GM12892 (cell line): ENCODE measurements around the gene KANSL1L. TPM values are rescaled to one million over a fixed set of nuclear protein-coding genes. Genes with fewer than 3 reads are reported as not detected.

Experiments used
- DNase-seq: peaks from one replicate; pipeline ENCODE4 v3.0.0; 2011; ENCODE audit not compliant: insufficient read length
- FAIRE-seq: peaks from 2 replicates; lab custom pipeline; 2011; peaks lifted over from hg19 to GRCh38; lab: Jason Lieb, UNC
- POLR2A ChIP-seq: IDR thresholded peaks from 2 replicates; pipeline ENCODE4 v1.6.1; 2011; ENCODE audit warnings: low read depth, low read length, control low read depth
- POLR2AphosphoS5 ChIP-seq: IDR thresholded peaks from 2 replicates; pipeline ENCODE4 v1.6.1; 2011; ENCODE audit warnings: low read depth, low read length, control low read depth
- TAF1 ChIP-seq: IDR thresholded peaks from 2 replicates; pipeline ENCODE4 v1.6.1; 2011; ENCODE audit warnings: low read depth, mild to moderate bottlenecking, control low read depth, low read length, borderline replicate concordance
- polyA plus RNA-seq: library from polyadenylated mRNA; unstranded; fragments of >200 nt; gene quantifications from one replicate; pipeline ENCODE4 v1.2.1, GENCODE V29; 2012; ENCODE audit warnings: missing spikeins, inconsistent platforms; ENCODE audit not compliant: missing spikeins

KANSL1L gene
- polyA plus RNA-seq, result 5.4 TPM

GRCh38 chr2:210171309-210172218 is at the start of gene KANSL1L:
Gene KANSL1L (minus strand): TSS chr2:210171409. CDS start chr2:210154582, 16,827 bp downstream.
- DNase-seq (peak; percentile 76), FAIRE-seq (peak; percentile 100)
- TF ChIP-seq POLR2A (no peak; the same call in 1 of the 2 replicates), TAF1 (no peak), POLR2AphosphoS5 (no peak)

- DNase-seq (no peak), FAIRE-seq (no peak)
- no peak for TF ChIP-seq TAF1
- TF ChIP-seq POLR2AphosphoS5, result no peak
- TF ChIP-seq POLR2A, result no peak
These were observed 43.9 kb upstream of the KANSL1L start for GRCh38 chr2:210215120-210215519.

GRCh38 chr2:210210185-210210584 is 39.0 kb upstream of the KANSL1L start:
- no peak for TF ChIP-seq TAF1
- TF ChIP-seq POLR2A, result no peak
- TF ChIP-seq POLR2AphosphoS5, result no peak
- FAIRE-seq, result no peak
- no peak for DNase-seq

- FAIRE-seq, result no peak
- TF ChIP-seq TAF1 (no peak), POLR2AphosphoS5 (no peak), POLR2A (no peak)
These were observed 36.7 kb upstream of the KANSL1L start for GRCh38 chr2:210207929-210208328.

GRCh38 chr2:210203558-210203957 is 32.3 kb upstream of the KANSL1L start:
- FAIRE-seq, result no peak
- DNase-seq, result no peak
- TF ChIP-seq POLR2AphosphoS5 (no peak), POLR2A (no peak), TAF1 (no peak)

More at GRCh38 chr2:210207929-210208328, 36.7 kb upstream of the KANSL1L start:
- no peak for DNase-seq

- DNase-seq, result no peak
- no peak for FAIRE-seq
- TF ChIP-seq POLR2AphosphoS5 (no peak), POLR2A (no peak), TAF1 (no peak)
These were observed 31.9 kb upstream of the KANSL1L start for GRCh38 chr2:210203147-210203546.

GRCh38 chr2:210199854-210200253 is 28.6 kb upstream of the KANSL1L start:
- FAIRE-seq, result no peak
- DNase-seq, result no peak
- TF ChIP-seq POLR2A (no peak), TAF1 (no peak), POLR2AphosphoS5 (no peak)

- TF ChIP-seq POLR2AphosphoS5, result no peak
- no peak for TF ChIP-seq POLR2A
- TF ChIP-seq TAF1, result no peak
- FAIRE-seq, result no peak
- no peak for DNase-seq
These were observed 28.1 kb upstream of the KANSL1L start for GRCh38 chr2:210199186-210199765.

GRCh38 chr2:210198326-210198725 is 27.1 kb upstream of the KANSL1L start:
- TF ChIP-seq POLR2A, result no peak
- no peak for TF ChIP-seq POLR2AphosphoS5
- no peak for TF ChIP-seq TAF1
- FAIRE-seq (no peak), DNase-seq (no peak)

- FAIRE-seq (no peak), DNase-seq (no peak)
- TF ChIP-seq TAF1, result no peak
- no peak for TF ChIP-seq POLR2AphosphoS5
- no peak for TF ChIP-seq POLR2A
These were observed 26.5 kb upstream of the KANSL1L start for GRCh38 chr2:210197720-210198119.

GRCh38 chr2:210195101-210195852 is 24.1 kb upstream of the KANSL1L start:
- peak; percentile 73 for FAIRE-seq
- TF ChIP-seq POLR2AphosphoS5, result no peak
- no peak for TF ChIP-seq TAF1
- TF ChIP-seq POLR2A, result no peak
- no peak for DNase-seq
